Fibroblast of pulmonary artery (primary cell): ENCODE measurements around the gene ZNF883.
A peak's percentile ranks its signal among the peaks of the same experiment; 100 is the strongest.

Experiments
- DNase-seq: peaks from one replicate; pipeline ENCODE4 v3.0.0-alpha.2; 2010; ENCODE audit warnings: low read depth
- H3K4me3 ChIP-seq: replicated peaks from 2 replicates; pipeline ENCODE4 v1.5.1; 2011; ENCODE audit warnings: low read depth, mild to moderate bottlenecking, control low read depth, low read length, moderate library complexity
- CTCF ChIP-seq: IDR thresholded peaks from 2 replicates; pipeline ENCODE4 v1.5.1; 2011; ENCODE audit warnings: mild to moderate bottlenecking, control low read depth, low read length, inconsistent platforms; ENCODE audit errors: missing control alignments

Gene ZNF883

GRCh38 chr9:112917047-112917986 is 94.7 kb downstream of the ZNF883 start:
- DNase-seq = no peak
- no peak for TF ChIP-seq CTCF
- no peak overlapping the region for H3K4me3 ChIP-seq

- peak; percentile 22 for DNase-seq
- no peak overlapping the region for H3K4me3 ChIP-seq
- TF ChIP-seq CTCF = no peak
These were observed 97.5 kb downstream of the ZNF883 start for GRCh38 chr9:112914524-112914923.

GRCh38 chr9:112913326-112913725 is 98.7 kb downstream of the ZNF883 start:
- no peak for TF ChIP-seq CTCF
- DNase-seq = no peak
- H3K4me3 ChIP-seq = no peak overlapping the region

- DNase-seq = no peak
- TF ChIP-seq CTCF = no peak
- H3K4me3 ChIP-seq = no peak overlapping the region
These were observed 99.4 kb downstream of the ZNF883 start for GRCh38 chr9:112912636-112913035.

GRCh38 chr9:112911736-112912135 is 100.3 kb downstream of the ZNF883 start:
- TF ChIP-seq CTCF = no peak
- no peak for DNase-seq
- H3K4me3 ChIP-seq = no peak overlapping the region
